TTC549 (cell line): Measurements from ENCODE around the gene DUSP22.
"Not testable (repeated sequence)": the region's sequence is repeated elsewhere in the genome, so short reads cannot be mapped to it uniquely, and the experiment has no call there.

ENCODE experiments used
- FAIRE-seq: peaks from 2 replicates; lab custom pipeline; 2012; peaks lifted over from hg19 to GRCh38; lab: Jason Lieb, UNC

The DUSP22 gene

DNA sequence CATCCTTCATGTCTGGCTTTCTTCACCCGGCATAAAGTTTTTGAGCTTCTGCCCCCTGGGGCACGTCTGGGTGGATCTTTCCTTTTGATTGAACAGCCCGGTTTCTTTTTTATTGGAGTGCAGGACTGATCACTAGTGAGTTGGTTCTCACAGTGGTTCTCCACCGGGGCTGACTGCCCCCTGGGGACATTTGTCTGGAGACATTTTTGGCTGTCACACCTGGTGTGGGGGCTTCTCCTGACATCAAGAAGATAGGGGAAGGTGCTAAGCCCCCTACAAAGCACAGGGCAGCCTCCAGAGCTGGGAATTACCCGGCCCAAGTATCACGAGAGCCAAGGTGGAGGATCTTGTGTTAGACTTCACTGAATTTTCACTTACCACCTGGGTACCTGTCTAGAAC lies 73.5 kb downstream of the DUSP22 start:
- no peak for FAIRE-seq

GRCh38 chr6:366389-367297 lies 74.4 kb downstream of the DUSP22 start:
- FAIRE-seq: no peak

DNA sequence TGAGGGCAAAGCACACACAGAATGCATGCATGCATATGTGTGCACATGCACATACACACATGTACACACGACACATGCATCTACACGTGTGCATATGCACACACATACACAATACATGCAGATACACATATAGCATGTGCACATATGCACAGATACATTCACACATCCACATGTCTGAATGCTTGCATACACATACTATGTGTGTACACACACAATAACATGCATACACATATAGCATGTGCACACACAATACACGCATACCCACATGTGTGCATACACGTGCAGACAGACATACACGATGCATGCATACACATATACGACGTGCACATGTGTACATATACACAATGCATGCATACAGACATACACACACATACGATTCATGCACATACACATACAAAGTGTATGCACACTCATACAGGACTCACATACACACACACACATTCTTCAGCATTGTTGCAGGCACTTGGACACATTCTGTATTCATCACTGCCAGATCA lies 75.1 kb downstream of the DUSP22 start:
- FAIRE-seq: no peak

- FAIRE-seq: no peak
Measured at GRCh38 chr6:367891-368630, 75.8 kb downstream of the DUSP22 start.

GRCh38 chr6:369559-370431 lies 77.5 kb downstream of the DUSP22 start:
- no peak for FAIRE-seq

GRCh38 chr6:370555-370954 lies 78.3 kb downstream of the DUSP22 start:
- FAIRE-seq: no peak

- not testable (repeated sequence) for FAIRE-seq
Measured at GRCh38 chr6:371851-372250, 79.6 kb downstream of the DUSP22 start.

DNA sequence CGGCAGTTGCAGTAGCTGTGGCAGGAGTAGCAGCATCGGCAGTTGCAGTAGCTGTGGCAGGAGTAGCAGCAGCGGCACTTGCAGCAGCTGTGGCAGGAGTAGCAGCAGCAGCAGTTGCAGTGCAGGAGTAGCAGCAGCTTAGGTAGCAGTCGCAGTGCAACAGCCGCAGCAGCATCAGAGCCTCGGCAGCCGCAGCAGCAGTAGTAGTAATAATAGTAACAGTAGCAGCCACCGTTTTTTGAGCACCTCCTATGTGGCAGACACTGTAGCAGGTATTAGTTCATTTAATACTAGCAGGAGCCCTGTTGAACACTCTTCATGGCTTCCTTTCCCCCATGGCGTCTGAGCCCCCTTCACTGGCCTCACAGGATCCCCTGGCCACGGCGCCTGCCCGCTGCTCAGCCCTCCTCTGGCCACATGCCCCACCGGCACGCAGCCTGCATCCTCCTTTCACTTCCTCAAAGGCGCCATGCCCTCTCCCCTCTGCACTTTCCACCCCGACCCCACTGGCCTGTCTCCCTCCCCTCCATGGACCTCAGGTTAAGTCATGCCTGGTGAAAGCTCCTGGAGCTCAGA lies 80.1 kb downstream of the DUSP22 start:
- FAIRE-seq: no peak

DNA sequence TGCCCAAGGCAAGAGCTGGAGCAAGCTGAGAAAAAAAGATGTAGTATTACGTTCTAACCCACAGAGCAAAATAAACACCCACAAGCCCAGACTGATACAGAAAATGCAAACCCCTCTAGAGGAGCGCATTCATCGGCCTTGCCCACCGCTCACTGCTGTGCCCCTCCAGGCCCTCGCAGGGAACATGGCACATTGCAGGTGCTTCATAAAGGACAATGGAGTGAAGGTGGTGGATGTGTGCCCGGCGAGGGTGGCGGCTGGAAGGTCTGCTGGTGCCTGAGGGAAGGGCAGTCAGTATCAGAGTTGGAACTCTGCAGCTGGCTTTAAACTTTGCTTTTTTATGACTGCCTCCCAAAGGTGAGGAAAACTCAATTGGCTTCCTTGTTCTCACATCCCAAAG lies 80.7 kb downstream of the DUSP22 start:
- FAIRE-seq: no peak

DNA sequence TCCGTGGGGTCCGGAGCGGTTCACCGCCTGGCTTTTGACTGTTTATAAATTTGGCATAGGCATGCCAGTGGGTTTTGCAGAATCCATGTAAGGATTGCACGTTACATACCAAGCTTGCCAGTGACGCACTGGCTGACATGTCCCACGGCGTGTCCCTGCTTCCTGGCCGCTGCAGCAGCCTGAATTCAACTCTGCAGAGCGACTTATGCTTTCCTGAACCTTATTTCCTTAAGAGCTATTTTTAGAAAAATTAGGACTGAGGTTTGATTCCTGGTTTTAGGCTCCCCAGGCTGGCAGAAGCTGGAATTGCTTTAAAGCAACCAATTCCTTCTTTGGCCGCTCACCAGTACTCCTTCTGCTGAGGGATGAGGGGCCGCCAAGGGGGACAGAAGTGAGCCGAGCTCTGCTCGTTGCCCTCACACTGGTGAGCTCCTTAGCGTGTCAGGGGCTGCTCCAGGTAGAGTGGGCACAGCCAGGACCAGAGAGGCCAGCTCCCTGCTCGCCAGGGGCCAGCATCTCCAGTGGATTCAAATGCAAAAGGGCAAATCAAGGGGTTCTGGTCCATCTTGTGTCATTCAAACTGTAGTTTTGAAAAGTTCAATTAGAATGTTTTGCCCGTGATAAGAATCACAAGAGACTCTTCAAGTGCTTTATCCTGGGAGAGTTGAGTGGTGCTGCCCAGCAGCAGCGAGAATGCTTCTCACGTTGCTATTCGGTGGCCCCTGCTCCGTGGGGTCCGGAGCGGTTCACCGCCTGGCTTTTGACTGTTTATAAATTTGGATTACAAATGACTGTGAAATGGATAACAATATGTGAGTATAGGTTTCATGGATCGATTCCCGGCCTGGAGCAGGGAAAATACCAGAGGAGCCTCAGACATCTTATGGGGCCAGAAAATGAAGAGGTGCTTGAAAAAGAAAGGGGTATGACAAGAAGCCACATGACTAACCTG lies 81.8 kb downstream of the DUSP22 start:
- FAIRE-seq: no peak

GRCh38 chr6:374956-375355 lies 82.7 kb downstream of the DUSP22 start:
- FAIRE-seq: no peak

GRCh38 chr6:376827-377640 lies 84.7 kb downstream of the DUSP22 start:
- FAIRE-seq: no peak

- not testable (repeated sequence) for FAIRE-seq
Measured at GRCh38 chr6:377641-378020, 85.3 kb downstream of the DUSP22 start.

GRCh38 chr6:378090-378957 lies 86.0 kb downstream of the DUSP22 start:
- no peak for FAIRE-seq

DNA sequence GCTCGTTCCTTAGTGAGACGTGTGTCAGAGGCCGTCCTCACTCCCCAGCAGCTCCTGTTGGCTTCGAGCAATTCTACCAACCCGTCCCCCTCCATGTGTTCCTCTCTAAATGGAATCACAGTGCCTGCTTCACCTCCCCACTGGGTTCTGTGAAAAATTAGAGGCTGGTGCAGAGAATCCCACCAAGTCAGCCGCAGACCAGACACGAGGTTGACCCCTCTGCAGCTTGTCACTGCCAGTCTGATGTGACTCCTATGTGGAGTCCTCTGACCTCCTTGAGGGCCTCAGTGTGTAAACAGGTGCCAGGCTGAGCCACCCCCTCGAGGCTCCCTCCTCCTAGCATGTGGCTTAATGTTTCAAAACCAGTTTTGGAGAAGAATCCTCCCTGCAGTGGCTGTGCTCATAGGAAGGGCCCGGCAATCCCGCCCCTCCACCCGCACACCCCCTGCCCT lies 86.7 kb downstream of the DUSP22 start:
- no peak for FAIRE-seq

DNA sequence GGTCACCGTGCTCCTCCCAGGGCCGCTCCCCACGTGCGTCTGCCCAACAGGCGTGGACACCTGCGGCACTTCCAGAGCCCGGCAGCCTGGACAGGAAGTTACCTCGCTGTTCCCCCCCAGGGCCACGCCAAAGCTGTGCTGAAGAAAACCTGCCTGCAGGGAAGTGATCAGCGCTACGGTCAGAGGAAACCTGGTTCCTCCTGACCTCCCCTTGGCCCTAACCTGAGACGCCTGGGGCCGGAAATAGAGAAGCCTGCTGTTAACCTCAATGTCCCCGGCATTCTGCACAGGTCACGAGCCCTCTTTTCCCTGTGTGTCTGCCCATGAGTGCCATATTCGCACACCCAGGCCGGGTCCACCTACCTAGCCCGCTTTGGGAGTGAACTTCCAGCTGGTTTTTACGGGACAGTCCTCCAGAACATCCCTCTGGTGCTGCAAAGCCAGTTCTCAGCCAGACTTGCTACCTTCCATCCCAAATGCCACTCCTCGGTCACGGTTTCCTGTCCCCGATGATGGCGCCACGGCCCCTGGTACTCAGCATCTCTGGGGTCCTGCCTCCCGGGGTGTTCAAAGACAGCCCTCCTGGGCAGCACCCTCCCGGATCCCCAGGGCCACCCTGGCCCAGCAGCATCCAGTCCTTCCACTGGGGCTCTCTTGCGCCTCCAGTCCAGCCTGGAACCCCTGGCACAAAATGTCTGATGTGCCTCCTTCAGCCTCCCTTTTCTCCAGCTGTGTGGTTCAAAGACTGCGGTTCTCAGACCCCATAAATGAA lies 87.3 kb downstream of the DUSP22 start:
- no peak for FAIRE-seq

DNA sequence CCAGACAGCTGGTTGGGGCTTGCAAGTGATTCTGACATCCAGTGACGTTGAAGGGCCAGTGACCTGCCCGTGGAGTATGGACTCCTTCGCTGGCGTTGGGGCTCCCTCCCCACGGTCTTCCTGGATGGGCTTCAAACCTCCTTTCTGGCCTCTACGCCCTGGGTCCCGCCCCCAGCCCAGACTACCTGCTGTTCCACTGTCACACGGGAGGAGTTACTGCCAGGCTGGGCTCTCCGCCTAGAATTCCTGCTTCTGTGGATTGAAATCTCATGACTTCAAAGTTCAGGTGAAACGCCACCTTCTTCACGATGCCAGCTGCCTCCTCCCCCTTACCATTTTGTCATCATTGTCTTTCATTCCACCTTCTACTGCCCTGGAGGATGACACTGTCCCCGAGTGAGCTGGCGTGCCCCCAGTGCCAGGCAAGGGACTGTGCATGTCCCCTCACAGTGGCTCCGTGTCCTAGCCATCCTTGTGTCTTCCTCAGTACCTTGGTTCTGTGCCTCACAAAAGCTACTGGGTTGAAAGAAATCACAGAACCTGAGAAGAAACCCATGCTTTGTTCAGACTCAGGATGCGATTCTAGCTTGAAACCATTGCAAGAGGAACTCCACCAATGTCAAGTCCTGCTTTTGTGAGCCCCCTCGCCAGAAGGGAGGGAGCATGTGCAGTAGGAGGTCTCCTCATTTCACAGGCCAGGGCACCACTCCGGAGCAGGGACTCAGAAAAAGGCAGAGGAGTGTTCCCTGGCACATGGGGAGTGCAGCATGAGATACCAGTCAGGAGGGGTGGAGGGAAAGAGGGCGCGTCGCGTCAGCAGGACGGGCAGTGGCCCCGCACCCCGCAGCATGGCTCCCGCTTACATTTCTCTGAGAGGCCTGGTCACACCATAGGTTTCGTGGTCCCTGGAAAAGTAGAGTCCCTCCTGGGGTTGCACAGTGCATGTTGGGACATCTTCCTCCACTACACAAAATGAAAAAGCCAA lies 88.2 kb downstream of the DUSP22 start:
- no peak for FAIRE-seq
